ENCODE data around the gene MAP4K3. TPM values are rescaled to one million over a fixed set of nuclear protein-coding genes. Genes with fewer than 3 reads are reported as not detected.

MAP4K3 gene
- total and polyA plus RNA-seq, 10 of the 15 experiments (the other 5 are each of a cell fraction or from before 2014, with no cell fraction given), result 0.04 to 0.95 (median 0.21) TPM; not detected in 1

DNA sequence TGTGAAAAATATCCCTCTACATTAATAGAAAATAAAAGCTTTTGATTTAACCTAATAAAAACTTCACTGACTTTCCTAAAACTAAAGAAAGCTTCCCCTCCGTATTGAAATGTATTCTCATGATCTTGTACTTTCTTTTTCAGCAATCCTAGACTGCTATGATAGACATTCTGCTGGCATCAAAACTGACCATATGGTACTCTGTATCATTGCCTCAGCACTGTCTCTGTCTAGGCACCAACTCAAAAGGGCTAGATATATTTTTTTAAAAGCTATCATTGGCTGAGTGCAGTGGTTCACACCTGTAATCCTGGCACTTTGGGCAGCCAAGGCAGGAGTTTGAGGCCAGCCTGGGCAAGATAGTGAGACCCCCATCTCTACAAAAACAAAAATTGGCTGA, 226.2 kb downstream of the MAP4K3 start:
- ChIA-PET POLR2A (no interaction called here), CTCF (interaction anchor here (0.9 to 1.4 kb wide), 3 partner anchors 19 to 152 kb away, joined by 3 to 4 read pairs (median 3); no protein-coding TSS in a partner anchor), RAD21 (ENCODE audit: unreplicated experiment) (interaction anchor here (1.3 kb wide), 1 partner anchor 17 kb away, joined by 4 read pairs; no protein-coding TSS in a partner anchor), SMC1A (ENCODE audit: uncharacterized antibody, unreplicated experiment) (no interaction called here)
- FAIRE-seq (no peak), ATAC-seq (no peak), DNase-seq (ENCODE audit: low read depth, low spot score) (no peak)
- Histone ChIP-seq H4K20me1 (ENCODE audit: control insufficient read depth, insufficient read depth) (no peaks in the 10 kb centered on the region), H3K4me1 (ENCODE audit: control insufficient read depth, insufficient read depth, low read length) (no peaks in the 10 kb centered on the region), H3K27me3 (replicated peaks in 1 of 2; ENCODE audit: control insufficient read depth in 2 of 2, insufficient read depth in 2 of 2, low read length in 1 of 2) (no peaks in the 10 kb centered on the region), H3K9ac (ENCODE audit: control insufficient read depth, insufficient read depth, low read length) (no peak overlapping the region), H3K27ac (ENCODE audit: control insufficient read depth, insufficient read depth) (no peak overlapping the region), H3K4me3 (no peak overlapping the region), H3K4me2 (ENCODE audit: control insufficient read depth, insufficient read depth) (no peak overlapping the region), H3K9me3 (replicated peaks; ENCODE audit: control insufficient read depth, insufficient read depth, low read length) (no peaks in the 10 kb centered on the region), H2AFZ (ENCODE audit: control insufficient read depth, low read depth, low read length) (no peak overlapping the region), H3K36me3 (ENCODE audit: control insufficient read depth in 2 of 2, insufficient read depth in 2 of 2, low read length in 1 of 2) (no peaks in the 10 kb centered on the region), H3K79me2 (ENCODE audit: control insufficient read depth, insufficient read depth, low read length) (no peaks in the 10 kb centered on the region)
- BruUV-seq (replicated peaks), result no TSS peak
- no peak for TF ChIP-seq PBX3 (IDR thresholded peaks at IDR 0.05; ENCODE audit: insufficient replicate concordance, low read depth, low read length)
- TF ChIP-seq EED (IDR thresholded peaks at IDR 0.05; ENCODE audit: low read depth), result no peak
- TF ChIP-seq SUZ12 (IDR thresholded peaks at IDR 0.05; ENCODE audit: unreplicated experiment), result no peak
- no peak for TF ChIP-seq MYB (IDR thresholded peaks at IDR 0.05; ENCODE audit: borderline replicate concordance, low read depth, low read length)
- TF ChIP-seq HDGF (IDR thresholded peaks at IDR 0.05), result no peak
- no peak for TF ChIP-seq SIX5 (IDR thresholded peaks at IDR 0.05; ENCODE audit: low read depth, low read length, severe bottlenecking)
- TF ChIP-seq SKIL (IDR thresholded peaks at IDR 0.05; ENCODE audit: low read depth, poor library complexity, severe bottlenecking), result no peak
- TF ChIP-seq, protein P1, sequence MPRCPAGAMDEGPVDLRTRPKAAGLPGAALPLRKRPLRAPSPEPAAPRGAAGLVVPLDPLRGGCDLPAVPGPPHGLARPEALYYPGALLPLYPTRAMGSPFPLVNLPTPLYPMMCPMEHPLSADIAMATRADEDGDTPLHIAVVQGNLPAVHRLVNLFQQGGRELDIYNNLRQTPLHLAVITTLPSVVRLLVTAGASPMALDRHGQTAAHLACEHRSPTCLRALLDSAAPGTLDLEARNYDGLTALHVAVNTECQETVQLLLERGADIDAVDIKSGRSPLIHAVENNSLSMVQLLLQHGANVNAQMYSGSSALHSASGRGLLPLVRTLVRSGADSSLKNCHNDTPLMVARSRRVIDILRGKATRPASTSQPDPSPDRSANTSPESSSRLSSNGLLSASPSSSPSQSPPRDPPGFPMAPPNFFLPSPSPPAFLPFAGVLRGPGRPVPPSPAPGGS (IDR thresholded peaks at IDR 0.05; ENCODE audit: borderline replicate concordance, insufficient read depth, low read depth, low read length, poor library complexity, severe bottlenecking), result no peak
- no peak for TF ChIP-seq CTCF (IDR thresholded peaks at IDR 0.05 in 2 of 3, conservative IDR thresholded peaks at IDR 0.05 in 1 of 3; ENCODE audit: control insufficient read depth in 2 of 3, extremely low read depth in 1 of 3, insufficient read depth in 1 of 3, low read depth in 3 of 3, low read length in 3 of 3)
- TF ChIP-seq NFYB (IDR thresholded peaks at IDR 0.05; ENCODE audit: insufficient read depth, low read depth, low read length), result no peak
- no peak for TF ChIP-seq SMARCA5 (IDR thresholded peaks at IDR 0.05)
- TF ChIP-seq MEF2A (IDR thresholded peaks at IDR 0.05; ENCODE audit: insufficient read depth, low read depth, low read length), result no peak
- no peak for TF ChIP-seq MTA3 (IDR thresholded peaks at IDR 0.05; ENCODE audit: borderline replicate concordance, low read length)
- 0% methylated on average over 1 of the region's 1 CpG for WGBS (ENCODE audit: insufficient coverage, insufficient replicate concordance, low lambda C conversion rate, missing lambda C conversion rate)
- in situ Hi-C loops (cut with MboI) (no loop called here), intact Hi-C loops (cut with micrococcal nuclease; ENCODE audit: unreplicated experiment) (no loop called here)
